BLaER1 treated with 17β-estradiol and CSF1 and Interleukin-3, amounts not matched to agents 10 nM and 100 nM (cell line): ENCODE measurements around the gene SLC19A1.

Experiments
- H3K27ac ChIP-seq, 11 experiments: shearing (Covaris generic); formaldehyde crosslinking; 2 replicates each; pipeline ENCODE4 v1.8.1; 2022
- H3K27me3 ChIP-seq, 11 experiments: shearing (Covaris generic); formaldehyde crosslinking; 2 replicates each; pipeline ENCODE4 v1.8.1; 2022
- H3K36me3 ChIP-seq, 11 experiments: shearing (Covaris generic); formaldehyde crosslinking; 2 replicates each; pipeline ENCODE4 v1.8.1; 2022
- H3K4me1 ChIP-seq, 10 experiments: shearing (Covaris generic); formaldehyde crosslinking; 2 replicates each; pipeline ENCODE4 v1.8.1; 2022
- H3K4me2 ChIP-seq, 11 experiments: shearing (Covaris generic); formaldehyde crosslinking; 2 replicates each; pipeline ENCODE4 v1.8.1; 2022
- H3K4me3 ChIP-seq, 10 experiments: shearing (Covaris generic); formaldehyde crosslinking; 2 replicates each; pipeline ENCODE4 v1.8.1; 2022
- H3K9ac ChIP-seq, 11 experiments: shearing (Covaris generic); formaldehyde crosslinking; 2 replicates each; pipeline ENCODE4 v1.8.1; 2022
- H3K9me3 ChIP-seq, 11 experiments: shearing (Covaris generic); formaldehyde crosslinking; replicated peaks in 1 of 11; 2 replicates each; pipeline ENCODE4 v1.8.1; 2022
- H4K20me1 ChIP-seq, 11 experiments: shearing (Covaris generic); formaldehyde crosslinking; 2 replicates each; pipeline ENCODE4 v1.8.1; 2022
- Cebpa-rat ChIP-seq, 11 experiments: shearing (Covaris generic); IDR thresholded peaks; 2 replicates each; pipeline ENCODE4 v1.8.1; 2022

SLC19A1 gene

DNA sequence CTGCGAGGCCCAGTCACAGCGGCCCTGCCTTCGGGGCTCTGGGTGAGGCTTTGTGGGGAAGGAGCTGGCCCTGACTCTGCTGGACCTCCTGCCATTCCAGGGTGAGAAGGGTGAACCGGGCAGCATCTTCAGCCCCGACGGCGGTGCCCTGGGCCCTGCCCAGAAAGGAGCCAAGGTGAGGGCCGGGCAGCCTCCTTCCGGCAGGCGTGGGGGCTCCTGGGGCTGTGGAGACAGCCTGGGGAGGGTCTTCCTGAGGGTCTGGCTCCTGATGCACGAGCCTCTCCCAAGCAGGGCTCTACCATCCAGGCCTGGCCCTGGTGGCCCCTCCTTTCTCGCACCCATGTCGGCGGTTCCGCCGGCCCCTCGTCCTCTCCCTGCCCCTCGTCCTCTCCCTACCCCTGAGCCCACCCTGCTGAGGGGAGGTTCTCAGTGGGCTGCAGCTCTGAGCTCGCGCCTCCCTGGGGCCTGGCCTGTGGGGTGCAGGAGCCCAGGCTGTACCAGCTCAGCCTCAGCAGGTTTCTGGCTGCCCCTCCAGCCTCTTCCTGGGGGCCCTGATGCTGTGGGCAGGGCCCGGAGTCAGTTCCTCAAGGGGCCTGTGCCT is 48.7 kb downstream of the SLC19A1 start:
- Histone ChIP-seq H3K27ac (no peak overlapping the region), H3K4me1 (peaks cover 13 to 49% (median 39%) of the 10 kb centered on the region in 10 experiments), H3K36me3 (peaks cover 0 to 41% (median 0%) of the 10 kb centered on the region in 11 experiments; a peak in 10 of 22 replicates), H3K4me2 (peak overlapping the region in 9 of 11 experiments; percentile 12 to 70 (median 59); a peak in 18 of 22 replicates), H3K27me3 (no peaks in the 10 kb centered on the region), H3K9ac (peak overlapping the region in 6 of 11 experiments; percentile 9 to 56 (median 25); a peak in 7 of 22 replicates), H3K9me3 (peaks cover 4 to 16% (median 11%) of the 10 kb centered on the region in 11 experiments; a peak in 21 of 22 replicates), H4K20me1 (peaks cover 0 to 10% (median 0%) of the 10 kb centered on the region in 11 experiments; a peak in 3 of 22 replicates), H3K4me3 (no peak overlapping the region)
- no peak for TF ChIP-seq Cebpa-rat (IDR thresholded peaks at IDR 0.05)

GRCh38 chr21:45492765-45493164 is 49.5 kb downstream of the SLC19A1 start:
- H4K20me1 ChIP-seq = peaks cover 0 to 10% (median 0%) of the 10 kb centered on the region in 11 experiments; a peak in 3 of 22 replicates
- H3K9me3 ChIP-seq = peaks cover 0 to 8% (median 4%) of the 10 kb centered on the region in 11 experiments; a peak in 14 of 22 replicates
- no peak for TF ChIP-seq Cebpa-rat (IDR thresholded peaks at IDR 0.05)
- H3K27me3 ChIP-seq = no peaks in the 10 kb centered on the region
- no peak overlapping the region for H3K9ac ChIP-seq
- H3K27ac ChIP-seq = no peak overlapping the region
- H3K4me2 ChIP-seq = peak overlapping the region in 2 of 11 experiments; percentile 59 to 70; a peak in 3 of 22 replicates
- peaks cover 13 to 56% (median 46%) of the 10 kb centered on the region in 10 experiments for H3K4me1 ChIP-seq
- H3K4me3 ChIP-seq = no peak overlapping the region
- H3K36me3 ChIP-seq = peaks cover 0 to 33% (median 0%) of the 10 kb centered on the region in 11 experiments; a peak in 8 of 22 replicates

- no peak overlapping the region for H3K27ac ChIP-seq
- H3K4me2 ChIP-seq = no peak overlapping the region
- peak overlapping the region in 1 of 11 experiments; percentile 21; a peak in 1 of 22 replicates for H3K9ac ChIP-seq
- no peak overlapping the region for H3K4me3 ChIP-seq
- peaks cover 0 to 22% (median 0%) of the 10 kb centered on the region in 11 experiments; a peak in 4 of 22 replicates for H3K36me3 ChIP-seq
- H3K4me1 ChIP-seq = peaks cover 13 to 65% (median 52%) of the 10 kb centered on the region in 10 experiments
- no peaks in the 10 kb centered on the region for H3K27me3 ChIP-seq
- no peaks in the 10 kb centered on the region for H3K9me3 ChIP-seq
- no peak for TF ChIP-seq Cebpa-rat (IDR thresholded peaks at IDR 0.05)
- peaks cover 0 to 10% (median 0%) of the 10 kb centered on the region in 11 experiments; a peak in 3 of 22 replicates for H4K20me1 ChIP-seq
These were observed 50.6 kb downstream of the SLC19A1 start for GRCh38 chr21:45491623-45492022.

DNA sequence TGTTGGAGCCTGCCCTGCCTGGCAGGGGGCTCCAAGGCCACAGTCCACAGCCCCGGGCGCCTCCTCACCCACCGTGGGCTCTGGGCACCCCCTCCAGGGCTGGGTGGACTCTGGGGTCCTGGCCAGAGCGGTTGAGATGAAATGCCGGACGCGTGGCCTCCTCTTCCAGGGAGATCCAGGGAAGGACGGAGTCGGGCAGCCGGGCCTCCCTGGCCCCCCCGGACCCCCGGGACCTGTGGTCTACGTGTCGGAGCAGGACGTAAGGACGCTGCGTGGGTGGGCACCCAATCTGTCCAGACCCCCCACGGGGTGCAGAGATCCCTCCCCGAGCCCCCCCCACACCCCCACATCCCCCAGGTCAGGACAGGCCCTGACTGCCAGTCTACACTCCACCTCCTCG is 51.2 kb downstream of the SLC19A1 start:
- peak overlapping the region in 3 of 11 experiments; percentile 46 to 61 (median 47); a peak in 3 of 22 replicates for H3K9ac ChIP-seq
- H3K36me3 ChIP-seq = peaks cover 0 to 16% (median 0%) of the 10 kb centered on the region in 11 experiments; a peak in 3 of 22 replicates
- H4K20me1 ChIP-seq = peaks cover 0 to 10% (median 0%) of the 10 kb centered on the region in 11 experiments; a peak in 3 of 22 replicates
- H3K4me2 ChIP-seq = peak overlapping the region in 8 of 11 experiments; percentile 64 to 80 (median 74); a peak in 16 of 22 replicates
- TF ChIP-seq Cebpa-rat (IDR thresholded peaks at IDR 0.05) = no peak
- H3K27ac ChIP-seq = peak overlapping the region in 5 of 11 experiments; percentile 26 to 62 (median 51); a peak in 5 of 22 replicates
- H3K4me1 ChIP-seq = peaks cover 13 to 62% (median 51%) of the 10 kb centered on the region in 10 experiments
- H3K27me3 ChIP-seq = no peaks in the 10 kb centered on the region
- H3K9me3 ChIP-seq = no peaks in the 10 kb centered on the region
- no peak overlapping the region for H3K4me3 ChIP-seq

GRCh38 chr21:45490049-45490731 is 52.0 kb downstream of the SLC19A1 start:
- Histone ChIP-seq H3K4me2 (peak overlapping the region; percentile 19 to 80 (median 70); a peak in 20 of 22 replicates), H3K27ac (peak overlapping the region in 8 of 11 experiments; percentile 26 to 62 (median 48); a peak in 11 of 22 replicates), H3K9ac (peak overlapping the region in 7 of 11 experiments; percentile 17 to 61 (median 46); a peak in 13 of 22 replicates), H3K4me3 (no peak overlapping the region; a peak in 1 of 20 replicates), H3K9me3 (no peaks in the 10 kb centered on the region), H4K20me1 (peaks cover 0 to 9% (median 0%) of the 10 kb centered on the region in 11 experiments; a peak in 3 of 22 replicates), H3K4me1 (peaks cover 13 to 66% (median 55%) of the 10 kb centered on the region in 10 experiments), H3K36me3 (peaks cover 0 to 8% (median 0%) of the 10 kb centered on the region in 11 experiments; a peak in 2 of 22 replicates), H3K27me3 (no peaks in the 10 kb centered on the region)
- no peak for TF ChIP-seq Cebpa-rat (IDR thresholded peaks at IDR 0.05)

GRCh38 chr21:45489722-45489982 is 52.6 kb downstream of the SLC19A1 start:
- no peak overlapping the region for H3K4me3 ChIP-seq
- H3K9ac ChIP-seq = no peak overlapping the region
- TF ChIP-seq Cebpa-rat (IDR thresholded peaks at IDR 0.05) = no peak
- no peak overlapping the region for H3K27ac ChIP-seq
- peaks cover 0 to 4% (median 0%) of the 10 kb centered on the region in 11 experiments; a peak in 3 of 22 replicates for H4K20me1 ChIP-seq
- H3K27me3 ChIP-seq = no peaks in the 10 kb centered on the region
- H3K9me3 ChIP-seq = no peaks in the 10 kb centered on the region
- peaks cover 13 to 66% (median 56%) of the 10 kb centered on the region in 10 experiments for H3K4me1 ChIP-seq
- peak overlapping the region; percentile 33 to 67 (median 52); a peak in 18 of 22 replicates for H3K4me2 ChIP-seq
- H3K36me3 ChIP-seq = 0 out of 22 replicates have a peak, but pooled peaks cover 0 to 2% (median 0%) of the 10 kb centered on the region in 11 experiments

DNA sequence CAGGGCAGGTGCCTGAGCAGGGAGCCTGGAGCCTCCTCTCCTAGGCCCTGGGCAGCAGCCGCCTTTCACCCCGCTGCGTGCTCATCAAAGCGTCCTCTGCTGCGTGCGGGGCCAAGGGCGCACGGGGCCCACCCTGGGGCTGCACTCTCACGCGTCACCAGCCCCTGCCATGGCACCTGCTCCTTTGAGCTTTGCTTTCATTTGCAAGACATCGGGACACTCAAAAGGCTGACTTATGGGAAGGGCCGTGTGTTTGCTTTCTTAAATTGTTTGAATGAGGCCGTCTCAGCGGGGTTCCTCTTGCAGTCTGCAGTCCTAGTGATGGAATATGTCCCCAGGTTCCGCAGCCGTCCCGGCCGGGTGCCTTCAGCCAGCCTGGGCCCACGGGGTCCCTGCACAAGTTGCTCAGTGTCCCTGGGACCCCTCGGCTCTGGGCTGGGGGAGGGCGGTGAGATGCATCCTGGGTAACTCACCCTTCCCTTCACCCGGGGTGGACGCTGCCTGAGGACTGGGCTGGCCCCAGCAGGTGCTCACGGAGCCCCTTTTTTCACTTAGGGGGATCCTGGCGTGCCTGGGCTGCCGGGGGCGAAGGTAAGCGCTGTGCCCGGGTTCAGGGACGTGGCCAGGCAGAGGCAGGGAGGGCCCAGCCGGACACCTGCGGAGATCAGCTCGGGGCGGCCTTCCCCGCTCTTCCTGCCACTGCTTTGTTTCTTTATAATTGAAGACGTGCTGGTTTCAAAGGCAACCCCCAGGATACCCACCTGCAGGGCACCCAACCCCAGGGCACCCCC is 53.1 kb downstream of the SLC19A1 start:
- Histone ChIP-seq H3K9me3 (no peaks in the 10 kb centered on the region), H3K36me3 (0 out of 22 replicates have a peak, but pooled peaks cover 0 to 3% (median 0%) of the 10 kb centered on the region in 11 experiments), H3K4me2 (peak overlapping the region; percentile 33 to 67 (median 52)), H3K27ac (no peak overlapping the region), H3K4me1 (peaks cover 13 to 61% (median 55%) of the 10 kb centered on the region in 10 experiments), H3K4me3 (no peak overlapping the region), H4K20me1 (no peaks in the 10 kb centered on the region; a peak in 2 of 22 replicates), H3K9ac (0 out of 22 replicates have a peak overlapping the region, but pooled peaks of 1 of the 11 experiments have one; percentile 13), H3K27me3 (no peaks in the 10 kb centered on the region)
- no peak for TF ChIP-seq Cebpa-rat (IDR thresholded peaks at IDR 0.05)
